Activated CD4-positive, alpha-beta T cell treated with anti-CD3 and anti-CD28 coated beads, Interleukin-2, amount 50 U/mL, for 48 hours (primary cell): Measurements from ENCODE around the gene ATL3.
A peak's percentile ranks its signal among the peaks of the same experiment; 100 is the strongest.
"Not testable (repeated sequence)": the region's sequence is repeated elsewhere in the genome, so short reads cannot be mapped to it uniquely, and the experiment has no call there.

ENCODE experiments used
- DNase-seq, 2 experiments: peaks; one replicate each; pipeline ENCODE4 v3.0.0-alpha.2; 2020

ATL3 gene

DNA sequence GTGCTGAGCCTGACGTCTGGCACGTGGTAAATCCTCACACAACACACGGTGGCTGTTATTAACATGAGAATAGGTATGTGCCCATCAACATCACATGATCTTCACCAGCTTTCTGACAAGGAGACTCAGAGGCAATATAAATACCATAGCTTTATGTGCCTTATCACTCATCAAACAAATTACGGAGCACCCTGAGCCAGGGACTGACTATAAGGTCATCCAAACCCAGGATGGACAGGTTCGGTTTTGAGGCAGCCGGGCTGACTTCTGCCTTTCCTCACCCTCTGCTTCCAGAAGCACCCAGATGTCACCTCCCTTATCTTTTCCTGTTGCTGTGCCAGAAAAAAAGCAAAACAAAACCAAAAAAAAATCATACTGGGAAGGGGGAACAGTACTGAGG lies 51.2 kb downstream of the ATL3 start:
- DNase-seq: no peak

DNA sequence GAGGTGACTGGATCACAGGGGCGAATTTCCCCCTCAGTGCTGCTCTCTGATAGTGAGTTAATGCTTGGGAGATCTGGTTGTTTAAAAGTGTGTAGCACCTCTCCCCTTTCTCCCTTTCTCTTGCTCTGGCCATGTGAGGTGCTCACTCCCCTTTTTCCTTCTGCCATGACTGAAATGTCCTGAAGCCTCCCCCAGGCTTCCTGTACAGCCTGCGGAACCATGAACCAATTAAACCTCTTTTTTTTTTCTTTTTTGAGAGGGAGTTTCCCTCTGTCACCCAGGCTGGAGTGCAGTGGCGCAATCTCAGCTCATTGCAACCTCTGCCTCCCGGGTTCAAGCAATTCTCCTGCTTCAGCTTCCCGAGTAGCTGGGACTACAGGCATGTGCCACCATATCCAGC lies 53.5 kb downstream of the ATL3 start:
- DNase-seq: not testable (repeated sequence)

DNA sequence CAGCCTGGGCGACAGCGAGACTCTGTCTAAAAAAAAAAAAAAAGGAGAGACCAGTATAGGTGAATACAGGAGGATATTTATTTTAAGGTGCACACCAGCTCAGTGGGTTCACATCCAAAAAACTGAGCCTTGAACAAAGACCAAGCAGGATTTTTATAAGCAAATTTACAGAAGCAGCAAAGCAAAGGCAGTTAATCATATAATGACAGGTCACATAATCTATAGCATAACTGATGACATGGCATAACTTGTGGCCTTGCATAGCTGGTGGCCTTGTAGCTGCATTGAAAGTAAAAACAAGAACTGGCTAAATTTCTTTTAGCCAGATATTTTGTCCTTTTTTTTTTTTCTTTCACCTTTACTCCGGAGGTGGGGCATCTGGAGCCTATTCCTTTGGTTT lies 54.2 kb downstream of the ATL3 start:
- no peak for DNase-seq

DNA sequence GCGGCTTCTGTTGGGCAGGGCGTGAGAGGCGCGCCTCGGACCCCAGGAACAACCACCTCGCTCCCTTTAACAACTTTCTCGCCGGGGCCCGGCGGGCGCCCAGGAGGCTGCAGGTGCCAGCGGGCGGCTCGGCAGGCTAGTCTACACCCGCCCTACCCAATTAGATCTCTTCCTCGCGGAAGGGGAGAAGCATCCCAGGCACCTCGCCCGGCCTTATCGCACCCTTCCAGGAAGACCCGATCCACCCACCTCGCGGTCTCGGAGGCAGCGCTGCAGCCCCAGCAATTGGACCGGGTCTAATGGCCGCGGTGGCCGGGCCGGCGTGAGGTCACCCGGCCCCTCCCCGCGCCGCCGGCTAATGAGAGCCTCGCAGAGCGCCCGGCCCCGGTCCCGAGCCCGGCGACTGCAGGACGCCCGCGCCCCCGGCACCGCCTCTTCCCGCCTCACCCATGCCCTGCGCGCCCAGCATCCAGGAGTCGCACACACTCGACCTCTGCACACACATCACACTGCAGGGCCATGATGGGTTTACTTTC lies 57.0 kb downstream of the ATL3 start, which contains the start of gene PLAAT3:
TSS of gene PLAAT3 (minus strand) at position 298 of the 536 bp plus-strand sequence. CDS start 419 bp downstream, outside the sequence.
- peak; percentile 38 to 46 for DNase-seq

DNA sequence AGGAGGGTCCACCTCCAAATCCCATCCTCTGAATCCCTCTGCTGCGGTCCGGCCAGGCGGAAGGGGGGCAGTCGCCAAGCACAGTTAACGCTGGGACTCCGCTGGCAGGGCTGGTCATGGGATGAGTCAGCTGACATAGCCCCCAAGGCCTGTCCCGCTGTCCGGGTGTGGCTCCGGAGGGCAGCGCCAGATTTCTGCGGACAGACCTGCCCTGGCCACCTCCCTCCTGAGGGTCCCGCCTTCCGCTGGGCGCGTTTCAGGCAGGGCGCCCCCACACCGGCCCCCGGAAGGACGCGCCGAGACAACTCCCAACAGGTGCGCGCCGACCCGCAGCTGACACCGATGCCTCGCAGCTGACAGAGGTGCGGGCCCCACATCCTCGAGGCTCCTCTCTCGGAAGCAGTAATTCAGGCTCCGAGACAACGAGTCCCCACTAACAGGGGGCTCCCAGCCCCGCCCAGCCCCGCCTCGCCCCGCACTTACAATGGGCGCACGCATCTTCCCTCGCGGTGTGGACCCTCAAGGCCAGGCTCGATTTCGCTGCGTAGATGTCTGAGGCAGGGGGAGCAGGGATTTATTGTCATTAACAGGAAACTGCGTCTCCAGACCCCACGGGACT lies 57.5 kb downstream of the ATL3 start:
- peak; percentile 32 to 38 for DNase-seq

DNA sequence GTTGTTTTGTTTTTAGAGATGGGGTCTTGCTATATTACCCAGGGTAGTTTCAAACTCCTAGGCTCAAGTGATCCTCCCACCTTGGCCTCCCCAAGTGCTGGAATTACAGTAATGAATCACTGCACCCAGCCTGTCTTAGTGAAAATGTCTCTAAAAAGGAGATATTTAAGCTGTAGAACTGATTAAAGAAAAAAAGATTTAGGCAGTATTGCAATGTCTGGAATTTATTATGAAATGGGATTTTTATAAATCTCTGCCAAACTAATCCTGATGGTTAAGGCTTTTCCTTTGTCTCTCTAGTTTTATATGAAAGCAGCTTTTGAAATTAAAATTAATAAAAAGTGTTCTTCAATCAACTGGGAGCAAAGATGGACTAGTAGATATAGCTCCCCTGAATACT lies 59.0 kb downstream of the ATL3 start:
- DNase-seq: no peak

DNA sequence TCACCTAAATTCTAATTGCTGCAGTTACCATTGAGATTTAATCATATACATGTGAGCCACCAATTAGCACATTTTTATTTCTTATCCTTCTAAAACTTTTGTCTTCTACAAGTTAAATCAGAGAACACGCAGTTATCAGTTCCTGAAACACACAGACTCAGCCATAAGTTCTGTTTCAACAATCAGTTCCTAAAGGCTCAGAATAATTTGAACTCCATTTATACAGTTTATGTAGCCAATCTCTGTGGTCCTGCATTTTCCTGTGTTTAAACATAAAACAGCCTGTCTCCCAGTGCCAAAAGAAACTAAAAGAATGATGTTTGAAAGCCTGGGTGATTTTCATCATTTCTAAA lies 59.8 kb downstream of the ATL3 start:
- DNase-seq: no peak

DNA sequence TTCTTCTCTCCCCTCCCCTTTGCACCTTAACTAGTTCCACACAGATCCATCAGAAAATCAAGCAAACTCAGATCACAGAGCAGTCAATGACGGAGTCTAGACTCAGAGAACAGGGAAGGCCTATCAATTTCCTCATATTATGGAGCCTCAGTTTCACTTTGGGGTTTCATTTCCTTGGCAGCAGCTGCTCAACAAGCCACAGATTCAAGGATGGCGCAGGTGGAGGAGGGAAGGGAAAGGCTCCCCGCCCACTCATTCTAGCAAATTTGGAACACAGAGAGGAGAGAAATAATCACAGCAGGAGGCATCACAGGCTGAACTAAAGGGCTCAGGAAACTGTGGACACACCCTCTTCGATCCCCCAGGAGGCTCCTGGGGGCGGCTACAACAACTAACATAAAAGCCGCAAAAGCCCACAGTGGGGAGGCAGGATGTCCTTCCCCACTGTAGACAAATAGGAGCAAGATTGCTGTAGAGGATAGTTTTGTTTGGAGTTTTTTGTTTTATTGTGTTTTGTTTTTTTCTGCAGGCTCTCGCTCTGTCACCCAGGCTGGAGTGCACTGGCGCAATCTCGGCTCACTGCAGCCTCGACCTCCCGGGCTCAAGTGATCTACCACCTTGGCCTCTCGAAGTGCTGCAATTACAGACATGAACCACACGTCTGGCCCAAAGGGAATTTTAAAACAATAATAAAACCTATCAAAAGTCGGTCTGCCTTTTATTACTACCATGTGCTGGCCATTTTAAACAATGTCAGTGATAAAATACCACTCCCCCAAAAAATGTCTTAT lies 60.4 kb downstream of the ATL3 start:
- no peak for DNase-seq

DNA sequence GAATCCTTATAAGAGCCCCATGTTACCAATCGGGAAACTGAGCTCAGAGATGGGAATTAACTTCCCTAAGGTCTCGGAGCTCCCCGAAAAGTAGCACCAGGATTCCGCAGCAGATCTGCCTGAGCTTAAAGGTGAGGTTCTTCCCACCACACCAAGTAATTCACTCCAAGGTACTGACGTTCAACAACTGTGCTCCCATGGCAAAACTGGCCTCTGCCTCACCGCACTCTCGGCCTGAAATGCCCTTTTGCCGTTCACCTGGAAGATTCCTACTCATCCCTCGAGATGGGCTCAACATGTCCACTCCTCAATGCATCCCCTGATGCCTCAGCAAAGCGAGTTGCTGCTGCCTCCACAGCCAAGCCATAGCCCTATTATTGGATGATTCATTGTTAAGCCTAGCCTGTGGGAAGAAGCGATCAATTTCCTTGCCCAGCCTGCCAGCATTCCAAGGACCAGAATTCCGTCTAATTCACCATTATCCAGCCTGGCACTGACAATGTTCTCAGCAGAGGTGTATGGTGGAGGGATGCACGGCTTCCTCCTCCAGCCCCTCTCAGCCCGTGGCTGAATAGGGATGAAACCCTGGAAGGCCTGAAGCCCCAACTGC lies 61.1 kb downstream of the ATL3 start:
- DNase-seq: no peak

DNA sequence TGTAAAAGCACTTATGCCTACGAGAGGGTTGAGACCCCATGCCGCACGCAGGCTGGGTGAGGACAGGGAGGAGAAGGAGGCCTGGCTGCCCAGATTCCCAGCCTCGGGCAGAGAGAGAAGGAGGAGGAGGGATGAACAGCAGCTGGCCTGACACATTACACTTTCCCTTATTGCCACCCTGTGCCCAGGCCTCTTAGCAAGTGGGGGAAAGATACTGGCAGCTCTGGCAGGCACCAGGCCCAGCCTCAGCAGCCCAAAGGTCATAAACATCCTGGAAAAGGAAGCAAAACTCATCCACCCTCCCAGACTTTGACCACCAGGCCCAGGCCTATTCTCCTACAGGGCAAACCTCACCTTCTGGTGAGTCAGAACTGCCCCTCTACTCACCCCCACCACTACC lies 61.6 kb downstream of the ATL3 start:
- DNase-seq: no peak

DNA sequence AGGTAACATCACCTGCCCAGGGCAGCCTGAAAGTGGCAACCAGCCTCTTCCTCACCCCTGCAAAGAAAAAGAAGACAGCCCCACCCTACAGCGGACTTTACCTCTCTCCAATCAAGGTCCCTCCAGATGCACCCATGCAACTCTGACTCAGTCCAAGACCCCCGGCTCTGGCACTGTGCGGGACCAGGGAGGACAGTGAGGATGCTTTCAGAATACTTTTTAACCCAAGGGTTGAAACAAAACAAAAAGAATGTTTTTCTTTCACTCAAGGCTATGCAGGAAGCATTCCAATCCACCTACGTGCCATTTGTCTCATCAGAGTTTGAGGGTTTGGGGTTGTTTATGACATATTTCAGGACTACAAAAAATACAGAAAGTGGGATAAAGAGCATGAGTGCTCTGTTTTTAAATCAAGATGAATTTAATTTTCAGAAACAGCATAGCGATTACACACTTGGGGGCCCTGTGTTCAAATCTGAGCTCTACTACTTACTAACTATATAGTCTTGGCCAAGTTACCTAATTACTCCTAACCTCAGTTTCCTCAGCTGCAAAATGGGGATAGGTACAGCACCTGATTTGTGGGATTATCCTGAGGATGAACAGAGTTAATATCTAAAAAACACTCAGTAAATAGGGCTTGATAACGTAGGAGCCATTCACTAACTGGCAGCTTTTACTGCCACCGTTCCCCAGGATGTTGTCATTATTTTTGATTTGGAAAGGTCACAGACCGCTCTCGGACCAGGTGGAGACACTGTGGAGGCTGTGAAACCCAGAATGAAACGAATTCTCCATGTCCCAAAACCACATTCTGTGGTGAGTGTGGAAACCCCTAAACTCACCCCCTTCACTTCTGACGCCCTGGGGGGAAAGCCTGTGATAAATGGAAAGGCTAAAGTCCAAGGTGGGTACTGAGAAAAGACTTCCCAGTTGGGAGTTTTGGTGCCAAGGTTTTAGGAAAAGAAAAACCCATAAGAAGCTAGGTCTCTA lies 62.5 kb downstream of the ATL3 start:
- DNase-seq: no peak

DNA sequence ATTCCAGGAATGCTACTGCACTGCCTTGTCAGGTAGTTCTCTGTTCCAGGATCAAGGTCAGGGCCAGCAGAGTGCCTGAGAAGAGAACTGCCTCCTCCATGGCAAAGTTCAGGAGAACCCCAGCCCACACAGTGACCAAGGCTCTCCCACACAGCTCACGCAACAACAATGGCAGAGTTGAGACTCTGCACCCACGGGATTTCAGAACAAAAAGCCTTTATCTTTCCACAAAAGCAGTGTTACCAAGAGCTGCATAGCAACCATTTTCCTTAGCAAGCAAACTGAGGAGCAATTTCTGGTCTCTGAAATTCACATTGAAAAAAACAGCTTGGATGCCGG lies 68.0 kb downstream of the ATL3 start:
- DNase-seq: no peak

DNA sequence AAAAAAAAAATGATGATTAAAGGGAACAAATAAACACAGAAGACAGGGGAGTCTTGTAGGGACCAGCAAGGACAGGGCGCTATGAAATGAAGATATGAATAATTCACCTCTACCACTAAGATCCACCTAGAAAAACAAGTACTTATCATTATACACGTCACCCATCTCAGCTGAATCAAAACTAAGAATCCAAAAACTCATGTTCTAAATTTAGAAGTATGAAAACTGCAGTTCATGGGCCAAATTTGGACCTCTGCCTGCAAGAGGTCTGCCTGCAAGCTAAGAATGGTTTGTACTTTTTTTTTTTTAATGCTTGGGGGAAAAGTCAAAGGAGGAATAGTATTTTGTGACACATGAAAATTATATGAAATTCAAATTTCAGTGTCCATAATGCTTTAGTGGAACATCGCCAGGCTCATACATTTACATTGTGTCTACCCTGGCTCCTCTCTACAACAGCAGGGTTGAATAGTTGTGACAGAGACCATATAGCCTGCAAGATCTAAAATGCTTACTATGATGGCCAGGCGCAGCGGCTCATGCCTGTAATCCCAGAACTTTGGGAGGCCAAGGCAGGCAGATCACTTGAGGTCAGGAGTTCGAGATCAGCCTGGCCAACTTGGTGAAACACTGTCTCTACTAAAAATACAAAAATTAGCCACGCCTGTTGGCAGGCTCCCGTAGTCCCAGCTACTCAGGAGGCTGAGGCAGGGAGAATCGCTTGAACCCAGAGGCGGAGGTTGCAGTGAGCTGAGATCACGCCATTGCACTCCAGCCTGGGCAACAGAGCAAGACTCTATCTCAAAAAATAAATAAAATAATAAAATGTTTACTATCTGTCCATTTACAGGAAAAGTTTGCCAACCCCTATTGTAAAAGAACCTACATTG lies 68.6 kb downstream of the ATL3 start:
- DNase-seq: not testable (repeated sequence)

DNA sequence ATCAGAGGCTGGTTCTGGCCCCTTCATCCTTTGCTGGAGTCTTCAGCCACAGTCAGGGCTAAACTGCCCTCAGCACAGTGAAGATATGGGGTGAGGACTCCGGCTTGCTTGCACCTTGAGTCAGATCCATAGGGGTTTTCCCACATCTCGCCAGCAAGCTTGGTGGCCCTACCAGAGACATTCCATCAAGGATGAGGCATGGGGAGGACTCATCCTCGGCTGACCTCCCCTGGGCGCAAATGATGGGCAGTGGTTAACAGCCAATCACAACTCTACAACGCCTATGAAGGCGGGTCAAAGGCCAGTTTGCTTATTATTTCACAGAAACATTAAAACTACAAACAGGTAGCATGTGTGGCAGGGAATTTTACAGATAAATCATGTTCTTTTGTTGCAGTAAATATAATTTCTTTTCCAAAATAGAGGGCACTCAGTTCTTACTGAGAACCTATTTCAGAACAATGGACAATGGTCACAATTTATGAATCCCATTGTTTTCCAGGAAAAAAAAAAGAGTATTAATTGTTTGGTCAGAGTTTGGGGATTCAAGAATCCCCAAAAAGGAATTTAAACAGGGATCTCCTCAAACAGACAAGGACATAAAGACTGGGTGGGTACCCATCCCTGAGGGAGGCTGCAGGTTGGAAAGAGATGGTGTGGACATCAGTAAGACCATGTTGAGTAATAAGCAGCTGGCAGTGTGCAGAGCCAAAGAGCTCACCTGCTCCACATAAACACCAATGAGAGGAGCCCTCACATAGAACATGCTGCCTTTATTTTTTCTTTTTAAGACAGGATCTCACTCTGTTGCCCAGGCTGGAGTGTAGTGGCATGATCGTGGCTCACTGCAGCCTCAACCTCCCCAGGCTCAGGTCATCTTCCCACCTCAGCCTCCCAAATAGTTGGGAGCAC lies 71.7 kb downstream of the ATL3 start:
- no peak for DNase-seq

DNA sequence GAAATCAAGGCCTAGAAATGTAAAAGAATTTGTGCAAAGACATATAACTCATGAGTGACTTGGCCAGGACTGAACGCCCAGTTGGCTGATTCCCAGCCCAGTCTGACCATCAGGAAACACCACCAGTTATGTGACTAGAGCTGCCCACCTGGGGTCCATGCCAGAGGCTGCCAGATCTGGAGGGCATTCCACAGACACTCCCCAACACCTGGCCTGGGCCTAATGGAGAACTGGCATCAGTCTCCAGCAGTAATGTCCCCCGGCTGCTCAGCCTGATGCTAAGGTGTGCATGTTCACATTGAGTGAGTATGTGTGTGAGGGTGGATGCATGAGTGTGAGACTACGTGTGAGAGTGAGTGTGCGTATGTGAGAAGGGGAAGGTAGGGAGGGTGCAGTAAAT lies 72.6 kb downstream of the ATL3 start:
- no peak for DNase-seq

DNA sequence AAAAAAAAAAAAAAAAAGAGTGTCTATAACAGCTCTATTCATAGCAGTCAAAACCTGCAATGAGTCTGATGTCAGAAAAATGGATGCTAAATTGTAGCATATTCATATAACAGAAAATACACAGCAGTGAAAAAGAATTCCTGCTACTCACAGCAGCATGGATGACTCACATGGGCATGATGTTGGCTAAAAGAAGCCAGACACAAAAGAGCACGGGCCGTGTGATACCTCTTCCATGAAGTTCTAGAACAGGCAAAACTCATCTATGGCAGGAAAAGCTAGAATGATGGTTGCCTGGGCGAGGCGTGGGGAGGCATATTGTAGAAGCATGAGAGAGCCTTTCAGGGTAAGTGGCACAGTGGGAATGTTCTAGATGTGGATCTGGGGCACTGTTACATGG lies 75.9 kb downstream of the ATL3 start:
- DNase-seq: no peak

DNA sequence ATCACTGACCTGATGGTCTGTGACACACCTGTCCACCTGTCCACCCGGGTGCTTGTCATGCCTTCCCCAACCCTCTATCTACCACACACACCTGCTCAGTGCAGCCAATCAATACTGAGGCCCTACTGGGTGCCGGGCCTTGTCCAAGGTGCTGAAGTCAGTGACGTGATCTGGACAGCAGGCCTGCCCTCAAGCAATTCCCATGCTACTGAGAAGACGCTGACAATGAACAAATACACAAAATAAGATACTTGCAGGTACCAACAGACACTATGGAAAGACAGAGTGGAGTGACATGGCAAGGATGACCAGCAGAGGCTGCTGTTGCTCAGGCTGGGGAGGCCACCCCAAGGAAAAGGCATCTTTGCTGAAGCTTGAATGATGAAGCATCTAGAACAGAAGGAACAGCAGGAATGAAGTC lies 78.2 kb downstream of the ATL3 start:
- DNase-seq: no peak

DNA sequence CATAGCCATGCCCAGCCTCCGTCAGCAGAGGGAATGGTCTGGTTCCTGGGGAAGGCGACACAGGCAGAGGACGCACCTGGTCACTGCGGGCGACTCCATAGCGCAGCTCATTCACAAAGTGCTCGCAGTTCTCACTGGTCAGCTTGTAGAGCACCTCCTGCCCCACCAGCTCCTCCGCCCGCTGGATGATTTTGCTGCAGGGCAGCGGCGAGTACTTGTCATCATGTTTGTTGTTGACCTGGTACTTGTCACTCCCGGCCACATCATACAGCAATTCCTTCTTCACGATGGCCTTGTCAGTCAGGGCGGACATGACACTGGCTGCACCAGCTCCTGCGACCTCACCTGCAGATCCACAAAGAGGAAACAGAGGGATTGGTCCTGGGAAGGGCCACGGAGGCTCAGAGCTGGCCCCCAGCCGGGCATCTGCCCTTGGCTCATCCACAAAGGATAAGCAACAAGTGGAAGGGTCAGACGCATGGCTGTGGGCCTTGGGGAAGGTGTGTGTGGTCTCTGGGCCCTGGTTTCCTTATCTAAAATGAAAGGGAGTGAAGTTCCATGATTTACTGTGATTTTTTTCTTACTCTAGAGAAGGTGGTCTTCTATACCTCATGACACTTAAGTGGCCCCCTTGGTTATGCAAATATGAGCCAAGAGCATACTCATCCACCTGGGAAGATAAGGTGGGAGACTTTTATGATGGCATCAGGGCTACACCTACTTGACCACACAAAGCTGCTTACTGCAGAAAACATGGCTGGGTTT lies 81.0 kb downstream of the ATL3 start:
- no peak for DNase-seq

DNA sequence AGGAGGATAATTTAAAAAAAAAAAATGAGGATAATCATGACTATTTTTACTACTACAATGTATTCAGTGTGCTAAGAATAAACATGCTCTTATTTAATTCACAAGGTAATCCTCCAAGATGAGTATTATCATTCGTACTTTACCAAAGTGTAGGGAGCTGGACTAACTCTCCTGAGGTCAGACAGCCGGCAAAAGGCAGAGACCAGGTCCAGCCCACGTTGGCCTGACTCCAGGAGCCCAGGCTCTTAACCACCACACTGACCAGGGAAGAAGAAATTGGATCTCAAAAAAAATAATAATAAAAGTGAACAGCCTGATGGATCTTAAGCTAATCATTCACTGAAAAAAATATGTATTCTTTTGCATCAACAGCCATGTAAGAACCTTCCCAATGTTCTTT lies 82.2 kb downstream of the ATL3 start:
- DNase-seq: no peak
